Colonic mucosa (tissue), 4 donors: Measurements from ENCODE around the gene CASP10. TPM values are rescaled to one million over a fixed set of nuclear protein-coding genes. Genes with fewer than 3 reads are reported as not detected.

Experiments used
- DNase-seq: peaks from one replicate; pipeline ENCODE4 v3.0.0-alpha.2; 2020
- H3K27ac ChIP-seq: fragments of 200-600 bp; one replicate; pipeline ENCODE4 v1.8.0; 2021
- H3K27me3 ChIP-seq: fragments of 200-600 bp; one replicate; pipeline ENCODE4 v1.8.0; 2021
- H3K36me3 ChIP-seq: fragments of 200-600 bp; one replicate; pipeline ENCODE4 v1.8.0; 2021
- H3K4me1 ChIP-seq: fragments of 200-600 bp; one replicate; pipeline ENCODE4 v1.8.0; 2021; ENCODE audit warnings: mild to moderate bottlenecking
- H3K4me3 ChIP-seq: fragments of 200-600 bp; one replicate; pipeline ENCODE4 v1.8.0; 2021
- H3K9ac ChIP-seq, 2 donors: one replicate each; pipeline ENCODE4 v1.7.0; 2013; ENCODE audit warnings: control low read depth in 2 of 2, low read depth in 2 of 2, low read length in 2 of 2
- H3K9me3 ChIP-seq: fragments of 200-600 bp; one replicate; pipeline ENCODE4 v1.8.0; 2021
- CTCF ChIP-seq: fragments of 200-600 bp; IDR thresholded peaks from one replicate; pipeline ENCODE4 v1.8.0; 2022; ENCODE audit warnings: antibody characterized with exemption, mild to moderate bottlenecking
- intact Hi-C: fragments of 100-400 bp; cut with DNase I; formaldehyde crosslinking; loops from one replicate; pipeline ENCODE4 v1.14.1; 2022
- total RNA-seq, 2 donors: library from RNA; stranded (reverse); fragmentation: NEBNext Ultra II Directional in 1 of 2; extraction: Animal tissue kit (Norgen Biotek cat#: 25700) in 1 of 2; gene quantifications; one replicate each; pipeline ENCODE4 v1.2.1, GENCODE V29; 2021
- donor health status: healthy.
- donor health status: DM: no; HTN: no; CAD: no.
- donor health status: DM: no; HTN: no; CAD: no.

CASP10 gene
- total RNA-seq, 2 donors from 2014 or later: 28.0 to 52.3 TPM

- H3K4me1 ChIP-seq: peaks cover 3% of the 10 kb centered on the region
- H3K36me3 ChIP-seq: peaks cover 8% of the 10 kb centered on the region
- no peaks in the 10 kb centered on the region for H3K27me3 ChIP-seq
- no peak overlapping the region for H3K9ac ChIP-seq
- H3K4me3 ChIP-seq: no peak overlapping the region
- no peaks in the 10 kb centered on the region for H3K9me3 ChIP-seq
- H3K27ac ChIP-seq: no peak overlapping the region
- DNase-seq: no peak
- intact Hi-C loops: no loop called here
- no peak for TF ChIP-seq CTCF
These were observed 13.1 kb downstream of the CASP10 start for GRCh38 chr2:201196003-201196402.

GRCh38 chr2:201196803-201197202 lies 13.9 kb downstream of the CASP10 start:
- peaks cover 4% of the 10 kb centered on the region for H3K36me3 ChIP-seq

GRCh38 chr2:201197781-201198180 lies 14.8 kb downstream of the CASP10 start:
- H3K9me3 ChIP-seq: no peaks in the 10 kb centered on the region
- H3K27me3 ChIP-seq: no peaks in the 10 kb centered on the region
- no peak overlapping the region for H3K27ac ChIP-seq
- no peak for DNase-seq
- TF ChIP-seq CTCF: no peak
- no peaks in the 10 kb centered on the region for H3K36me3 ChIP-seq
- H3K4me3 ChIP-seq: no peak overlapping the region
- intact Hi-C loops: no loop called here
- H3K9ac ChIP-seq: no peak overlapping the region
- H3K4me1 ChIP-seq: peaks cover 3% of the 10 kb centered on the region

More at GRCh38 chr2:201196803-201197202, 13.9 kb downstream of the CASP10 start:
- intact Hi-C loops: no loop called here
- no peak for DNase-seq
- Histone ChIP-seq H3K4me1 (peaks cover 3% of the 10 kb centered on the region), H3K9me3 (no peaks in the 10 kb centered on the region), H3K9ac (no peak overlapping the region), H3K27me3 (no peaks in the 10 kb centered on the region), H3K4me3 (no peak overlapping the region), H3K27ac (no peak overlapping the region)
- TF ChIP-seq CTCF: no peak

- Histone ChIP-seq H3K9me3 (no peaks in the 10 kb centered on the region), H3K9ac (no peak overlapping the region), H3K27ac (no peak overlapping the region), H3K36me3 (no peaks in the 10 kb centered on the region), H3K27me3 (no peaks in the 10 kb centered on the region), H3K4me1 (no peaks in the 10 kb centered on the region), H3K4me3 (no peak overlapping the region)
- no peak for DNase-seq
- no peak for TF ChIP-seq CTCF
- intact Hi-C loops: no loop called here
These were observed 16.9 kb downstream of the CASP10 start for GRCh38 chr2:201199847-201200246.

- H3K9ac ChIP-seq: no peak overlapping the region
- no peak for TF ChIP-seq CTCF
- H3K4me1 ChIP-seq: no peaks in the 10 kb centered on the region
- H3K27ac ChIP-seq: no peak overlapping the region
- no peaks in the 10 kb centered on the region for H3K9me3 ChIP-seq
- H3K27me3 ChIP-seq: no peaks in the 10 kb centered on the region
- no peak for DNase-seq
- H3K4me3 ChIP-seq: no peak overlapping the region
- no peaks in the 10 kb centered on the region for H3K36me3 ChIP-seq
- intact Hi-C loops: no loop called here
These were observed 17.4 kb downstream of the CASP10 start for GRCh38 chr2:201200345-201200744.

- TF ChIP-seq CTCF: no peak
- DNase-seq: no peak
- no peaks in the 10 kb centered on the region for H3K27me3 ChIP-seq
- intact Hi-C loops: no loop called here
- H3K4me3 ChIP-seq: no peak overlapping the region
- no peak overlapping the region for H3K9ac ChIP-seq
- H3K27ac ChIP-seq: no peak overlapping the region
- H3K9me3 ChIP-seq: no peaks in the 10 kb centered on the region
- H3K4me1 ChIP-seq: no peaks in the 10 kb centered on the region
- no peaks in the 10 kb centered on the region for H3K36me3 ChIP-seq
These were observed 18.4 kb downstream of the CASP10 start for GRCh38 chr2:201201371-201201770.
